ENCODE measurements around the gene PDLIM3.

PDLIM3 gene

GRCh38 chr4:185472103-185472542, 63.2 kb downstream of the PDLIM3 start:
- in situ Hi-C loops (cut with MboI; ENCODE audit: low sequenced_read_pairs) = no loop called here

- in situ Hi-C loops (cut with MboI; ENCODE audit: low sequenced_read_pairs) = no loop called here
These were observed 63.8 kb downstream of the PDLIM3 start, which contains the start of gene CCDC110 for GRCh38 chr4:185471235-185472102. TSS of gene CCDC110 (minus strand) at chr4:185471733. CDS start at chr4:185471683, 50 bp downstream.

DNA sequence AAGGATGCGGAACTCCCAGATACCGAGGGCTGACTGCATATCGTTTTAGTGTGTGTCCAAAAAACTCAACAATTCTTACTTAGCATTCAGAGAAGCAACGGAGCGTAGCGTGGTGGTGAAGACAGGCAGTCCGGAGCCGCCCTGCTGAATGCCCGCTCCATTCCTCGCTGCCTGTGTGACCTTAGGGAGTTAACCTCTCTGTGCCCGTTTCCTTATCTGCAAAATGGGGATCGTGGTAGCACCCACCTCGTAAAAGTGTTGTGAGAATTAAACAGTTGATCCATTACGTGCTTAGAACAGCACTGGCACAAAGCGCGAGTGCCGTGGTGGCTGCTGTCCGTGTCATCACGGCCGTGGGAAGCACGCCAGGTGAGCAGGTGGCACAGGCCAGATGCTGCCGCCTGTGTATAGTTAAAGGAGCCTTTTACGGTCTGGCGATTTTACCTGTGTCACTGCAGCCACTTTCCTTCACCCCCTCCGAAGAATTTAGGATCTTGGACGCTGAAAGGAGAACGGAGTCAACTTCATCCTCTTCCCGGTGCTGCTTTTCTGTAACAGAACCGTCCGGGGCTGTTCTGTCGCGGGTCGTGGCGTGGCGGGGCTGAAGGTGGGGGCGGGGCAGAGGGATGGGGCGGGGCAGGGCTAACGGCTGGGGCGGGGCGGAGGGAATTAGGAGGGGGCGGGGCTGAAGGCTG, 64.7 kb downstream of the PDLIM3 start:
- in situ Hi-C loops (cut with MboI; ENCODE audit: low sequenced_read_pairs) = no loop called here

DNA sequence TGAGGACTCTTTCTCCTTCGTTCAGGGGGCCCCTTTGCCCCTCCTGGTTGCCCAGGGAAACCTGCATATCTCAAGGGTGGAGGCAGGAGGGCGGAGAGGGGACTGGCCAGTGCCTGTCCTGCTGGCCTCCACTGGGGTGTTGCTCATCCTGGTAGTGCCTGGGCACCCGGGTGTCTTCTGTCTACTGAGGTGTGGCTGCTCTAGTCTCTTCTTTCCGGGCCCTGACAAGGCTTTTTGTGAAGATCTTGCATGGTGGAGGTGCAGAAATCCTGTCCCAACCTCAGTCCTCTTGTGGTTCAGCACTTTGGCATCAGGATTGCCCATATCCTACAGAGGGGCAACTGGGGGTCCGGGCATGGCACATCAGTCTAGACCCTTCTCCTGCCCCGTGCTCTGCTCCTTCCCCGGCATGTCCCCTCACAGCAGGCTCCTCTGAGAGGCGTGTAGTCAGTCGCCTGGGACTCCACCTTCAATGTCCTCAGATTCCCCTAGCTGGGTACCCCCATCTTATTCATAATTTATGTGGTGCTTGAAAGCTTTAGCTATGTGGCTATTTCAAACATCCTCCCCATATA, 65.6 kb downstream of the PDLIM3 start:
- in situ Hi-C loops (cut with MboI; ENCODE audit: low sequenced_read_pairs) = no loop called here

DNA sequence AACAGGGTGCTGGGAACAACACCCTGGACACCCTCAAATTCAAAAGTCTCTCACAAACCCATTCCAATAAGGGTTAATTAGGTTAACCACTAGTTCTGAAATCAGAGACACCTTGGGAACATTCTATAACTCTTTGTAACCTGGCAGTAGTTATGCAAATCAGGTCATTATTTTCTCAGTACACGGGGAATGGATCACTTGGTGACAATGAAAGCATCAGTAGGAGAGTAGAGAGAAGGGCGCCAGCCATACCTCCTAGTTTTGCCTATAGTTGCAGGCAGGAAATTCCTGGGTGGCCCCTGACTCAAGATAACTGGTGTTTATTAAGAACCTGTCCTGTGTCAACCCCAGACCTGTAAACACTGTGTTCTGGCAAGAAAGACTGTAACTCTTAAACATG, 66.3 kb downstream of the PDLIM3 start:
- in situ Hi-C loops (cut with MboI; ENCODE audit: low sequenced_read_pairs) = no loop called here

DNA sequence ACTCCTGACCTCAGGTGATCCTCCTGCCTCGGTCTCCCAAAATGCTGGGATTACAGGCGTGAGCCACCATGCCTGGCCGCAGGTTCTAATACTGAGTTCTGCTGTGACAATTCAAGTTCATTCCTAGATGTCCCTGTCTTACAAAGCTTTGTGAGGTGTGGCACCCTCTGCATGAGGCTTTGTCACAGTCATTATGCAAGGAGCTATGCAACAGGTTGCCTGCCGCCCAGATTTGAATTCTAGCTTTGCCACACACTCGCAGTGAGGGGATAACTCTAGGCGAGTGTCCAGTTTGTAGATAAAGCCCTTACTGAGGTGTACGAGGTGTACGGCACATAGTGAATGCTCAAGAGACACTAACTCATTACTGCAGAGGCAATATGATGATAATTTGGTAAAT, 67.3 kb downstream of the PDLIM3 start:
- in situ Hi-C loops (cut with MboI; ENCODE audit: low sequenced_read_pairs) = no loop called here

- in situ Hi-C loops (cut with MboI; ENCODE audit: low sequenced_read_pairs) = no loop called here
These were observed 68.2 kb downstream of the PDLIM3 start for GRCh38 chr4:185467101-185467500.

- in situ Hi-C loops (cut with MboI; ENCODE audit: low sequenced_read_pairs) = no loop called here
These were observed 69.6 kb downstream of the PDLIM3 start for GRCh38 chr4:185465707-185466106.

DNA sequence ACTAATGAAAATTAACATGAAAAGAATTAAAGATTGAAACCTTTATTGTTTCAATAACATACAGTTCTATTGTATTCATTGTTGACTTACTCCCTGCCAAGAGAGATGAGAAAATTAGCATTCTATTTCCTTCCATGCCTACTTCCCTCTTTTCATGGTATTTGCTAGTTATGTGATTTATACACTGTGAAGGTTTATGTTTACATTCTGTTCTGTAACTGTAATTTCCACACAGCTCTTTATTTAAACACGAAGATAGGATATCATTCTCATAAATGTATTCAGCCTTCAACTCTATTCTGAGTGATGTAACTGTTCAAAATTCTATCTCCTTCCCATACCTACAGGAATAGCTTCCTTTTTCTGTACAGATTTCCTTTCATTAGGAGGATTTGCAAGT, 70.4 kb downstream of the PDLIM3 start:
- in situ Hi-C loops (cut with MboI; ENCODE audit: low sequenced_read_pairs) = no loop called here

- in situ Hi-C loops (cut with MboI; ENCODE audit: low sequenced_read_pairs) = no loop called here
These were observed 71.1 kb downstream of the PDLIM3 start for GRCh38 chr4:185464183-185464582.

DNA sequence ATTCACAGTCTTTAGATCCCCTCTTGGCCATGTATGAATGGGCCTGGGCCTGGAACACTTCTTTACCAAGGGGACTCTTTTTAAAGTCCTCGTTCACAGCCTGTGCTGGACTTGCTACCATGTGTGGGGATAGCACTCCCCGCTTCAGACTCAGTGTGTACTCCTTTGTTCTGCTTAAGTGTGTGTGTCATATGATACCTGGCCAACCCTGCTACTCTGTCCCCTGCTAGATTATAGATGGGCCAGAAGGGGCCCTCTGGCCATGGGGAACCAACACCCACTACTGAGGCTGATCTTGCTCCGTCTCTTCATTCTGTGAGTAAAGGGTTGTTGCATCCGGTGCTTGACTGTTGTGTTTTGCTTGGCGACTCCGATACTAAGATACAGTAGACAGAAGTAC, 71.8 kb downstream of the PDLIM3 start:
- in situ Hi-C loops (cut with MboI; ENCODE audit: low sequenced_read_pairs) = no loop called here

DNA sequence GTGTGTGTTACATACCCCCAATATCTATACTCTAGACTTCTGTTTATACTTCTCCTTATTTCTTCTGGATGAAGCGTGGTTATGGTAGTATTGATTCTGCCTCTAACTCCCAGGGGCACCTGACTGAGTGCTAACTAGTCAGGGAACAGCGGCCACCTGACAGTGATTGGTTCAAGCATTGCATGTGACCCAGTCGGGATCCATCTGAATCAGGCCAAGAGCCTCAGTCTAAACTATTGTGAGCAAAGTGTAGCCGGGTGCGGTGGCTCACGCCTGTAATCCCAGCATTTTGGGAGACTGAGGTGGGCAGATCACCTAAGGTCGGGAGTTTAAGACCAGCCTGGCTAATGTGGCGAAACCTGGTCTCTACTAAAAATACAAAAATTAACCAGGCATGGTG, 73.7 kb downstream of the PDLIM3 start:
- in situ Hi-C loops (cut with MboI; ENCODE audit: low sequenced_read_pairs) = no loop called here

DNA sequence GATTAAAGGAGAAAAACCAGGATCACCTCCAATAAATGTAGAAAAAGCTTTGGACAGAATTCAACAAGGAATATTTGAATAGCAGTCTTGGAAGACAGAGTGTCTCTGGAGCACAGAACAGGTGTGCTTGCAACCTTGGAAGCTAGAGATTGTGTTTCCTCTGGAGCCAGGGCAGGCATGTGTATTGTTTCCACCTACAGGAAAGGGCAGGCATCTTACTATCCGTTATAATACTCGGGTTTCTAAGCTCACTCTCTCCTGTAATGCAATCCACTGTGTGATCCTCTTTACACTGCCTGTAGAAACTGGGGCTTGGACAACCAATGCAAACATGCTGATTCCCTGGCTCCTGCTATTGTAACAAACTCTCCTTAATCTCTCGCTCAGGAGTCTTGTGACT, 78.2 kb downstream of the PDLIM3 start:
- in situ Hi-C loops (cut with MboI; ENCODE audit: low sequenced_read_pairs) = no loop called here

GRCh38 chr4:185456131-185456530, 79.2 kb downstream of the PDLIM3 start:
- in situ Hi-C loops (cut with MboI; ENCODE audit: low sequenced_read_pairs) = no loop called here

All from hTERT RPE-1 (cell line).